HL-60 (cell line): ENCODE data around the gene CDPF1.
"Not testable (repeated sequence)": the region's sequence is repeated elsewhere in the genome, so short reads cannot be mapped to it uniquely, and the experiment has no call there.

ENCODE experiments used
- CTCF ChIP-seq: IDR thresholded peaks from one replicate; pipeline ENCODE4 v1.5.1; 2011; ENCODE audit warnings: low read length, control low read depth, inconsistent platforms; ENCODE audit not compliant: insufficient read depth
- GABPA ChIP-seq: IDR thresholded peaks from 2 replicates; pipeline ENCODE4 v1.6.1; 2012; ENCODE audit warnings: low read depth
- POLR2AphosphoS5 ChIP-seq: IDR thresholded peaks from 2 replicates; pipeline ENCODE4 v1.6.1; 2012; ENCODE audit warnings: low read depth
- REST ChIP-seq: IDR thresholded peaks from 2 replicates; pipeline ENCODE4 v1.6.1; 2012; ENCODE audit warnings: low read depth; ENCODE audit not compliant: insufficient replicate concordance
- SPI1 ChIP-seq: IDR thresholded peaks from 2 replicates; pipeline ENCODE4 v1.6.1; 2012; ENCODE audit warnings: low read depth, mild to moderate bottlenecking, borderline replicate concordance

- TF ChIP-seq CTCF, SPI1, GABPA, POLR2AphosphoS5, REST: not testable (repeated sequence)
Observed at GRCh38 chr22:46264520-46264919, 14.4 kb upstream of the CDPF1 start.
